K562 (cell line): ENCODE data around the gene RERE. TPM values are rescaled to one million over a fixed set of nuclear protein-coding genes. Genes with fewer than 3 reads are reported as not detected.

Source experiments
- ATAC-seq: fragments of 200-7000 bp; cut with Tn5 transposase; 3 replicates; pipeline ENCODE4 v1.9.1; 2020; ENCODE audit warnings: moderate library complexity
- BruUV-seq: library from RNA; stranded (reverse); fragments of 400-500 nt; replicated peaks from 2 replicates; lab custom pipeline; 2021; lab: Mats Ljungman, UMichigan
- CTCF ChIA-PET: fragments of 300-600 bp; formaldehyde crosslinking; extraction: SDS; loops from one replicate; lab custom pipeline; 2021; ENCODE audit warnings: low intra/inter-chr PET ratio; lab: Yijun Ruan, JAX
- POLR2A ChIA-PET: fragments of 300-600, 350-650 bp; sonication (Branson Sonifier 250); formaldehyde crosslinking; extraction: SDS; loops from one replicate; lab custom pipeline; 2021; ENCODE audit warnings: antibody characterized with exemption, inconsistent platforms; lab: Yijun Ruan, JAX
- DNase-seq, 4 experiments: peaks; one replicate each; pipeline versions ENCODE4 v3.0.0 to v3.0.0-alpha.2; 2011 to 2018; ENCODE audit warnings: low spot score in 3 of 4, mixed read lengths in 3 of 4; ENCODE audit errors: extremely low read depth in 1 of 4
- FAIRE-seq: peaks from 2 replicates; lab custom pipeline; 2011; peaks lifted over from hg19 to GRCh38; lab: Jason Lieb, UNC
- H2AFZ ChIP-seq: 2 replicates; pipeline ENCODE4 v1.6.0; 2011; ENCODE audit warnings: low read depth, low read length, control low read depth, inconsistent platforms
- H3K27ac ChIP-seq: fragments of 200-600 bp; 3 replicates; pipeline ENCODE4 v1.8.0; 2011; ENCODE audit warnings: low read depth, mild to moderate bottlenecking, control low read depth, inconsistent platforms, low read length, moderate library complexity, mixed read lengths; ENCODE audit errors: extremely low read depth
- H3K27me3 ChIP-seq, 2 experiments: fragments of 300-600 bp in 1 of 2; 2 replicates in 1 of 2; 3 replicates in 1 of 2; pipeline versions ENCODE4 v1.6.0 to v1.8.0; 2011; ENCODE audit warnings: inconsistent platforms in 2 of 2, low read length in 2 of 2, mild to moderate bottlenecking in 1 of 2, mixed read lengths in 1 of 2, moderate library complexity in 1 of 2; ENCODE audit not compliant: control insufficient read depth in 2 of 2, insufficient read depth in 2 of 2
- H3K36me3 ChIP-seq: fragments of 300-600 bp; 3 replicates; pipeline ENCODE4 v1.8.0; 2011; ENCODE audit warnings: mild to moderate bottlenecking, low read length, inconsistent platforms; ENCODE audit not compliant: control insufficient read depth, insufficient read depth
- H3K4me1 ChIP-seq, 2 experiments: fragments of 200-600 bp in 1 of 2; replicated peaks in 1 of 2; 2 replicates in 1 of 2; 3 replicates in 1 of 2; pipeline versions ENCODE4 v1.5.1 to v1.8.0; 2011; ENCODE audit warnings: inconsistent platforms in 2 of 2, low read length in 2 of 2, mild to moderate bottlenecking in 1 of 2, mixed read lengths in 1 of 2, moderate library complexity in 1 of 2; ENCODE audit not compliant: control insufficient read depth in 2 of 2, insufficient read depth in 2 of 2
- H3K4me2 ChIP-seq: 2 replicates; pipeline ENCODE4 v1.6.1; 2011; ENCODE audit warnings: low read length, control low read depth, inconsistent platforms, mixed read lengths; ENCODE audit not compliant: insufficient read depth
- H3K4me3 ChIP-seq: fragments of 200-600 bp; sonication (generic), shearing (Covaris generic); 2 replicates; pipeline ENCODE4 v1.5.1; 2016; ENCODE audit warnings: control low read depth, inconsistent platforms
- H3K79me2 ChIP-seq: fragments of 200-600 bp; 3 replicates; pipeline ENCODE4 v1.8.0; 2011; ENCODE audit warnings: low read length, inconsistent platforms; ENCODE audit not compliant: control insufficient read depth, insufficient read depth
- H3K9ac ChIP-seq, 2 experiments: 2 replicates each; pipeline versions ENCODE4 v1.6.0 to v1.6.1; 2011; ENCODE audit warnings: low read depth in 2 of 2, low read length in 2 of 2, control low read depth in 1 of 2, inconsistent platforms in 1 of 2, mild to moderate bottlenecking in 1 of 2, mixed read lengths in 1 of 2; ENCODE audit not compliant: insufficient read depth in 1 of 2
- H3K9me1 ChIP-seq: one replicate; pipeline ENCODE4 v1.6.0; 2011; ENCODE audit warnings: inconsistent platforms, mild to moderate bottlenecking, low read length, moderate library complexity; ENCODE audit not compliant: control insufficient read depth, insufficient read depth
- H3K9me3 ChIP-seq: replicated peaks from 2 replicates; pipeline ENCODE4 v1.5.1; 2011; ENCODE audit warnings: low read depth, low read length, inconsistent platforms; ENCODE audit not compliant: control insufficient read depth, insufficient read depth
- H4K20me1 ChIP-seq: replicated peaks from 2 replicates; pipeline ENCODE4 v1.6.1; 2011; ENCODE audit warnings: low read length, inconsistent platforms, mixed read lengths; ENCODE audit not compliant: control insufficient read depth, insufficient read depth
- GATAD2A ChIP-seq: fragments of 450-650 bp; IDR thresholded peaks from 2 replicates; pipeline ENCODE4 v1.6.1; 2017
- HMBOX1 ChIP-seq: sonication (generic); IDR thresholded peaks from 2 replicates; pipeline ENCODE4 v1.6.1; 2016
- HMG20B ChIP-seq: fragments of 250-450 bp; sonication (Bioruptor Pico); IDR thresholded peaks from 2 replicates; pipeline ENCODE4 v1.5.0; 2021; ENCODE audit warnings: mild to moderate bottlenecking
- ILK ChIP-seq: fragments of 450-650 bp; IDR thresholded peaks from 2 replicates; pipeline ENCODE4 v1.6.1; 2016; ENCODE audit warnings: missing genetic modification characterization, low read depth, mild to moderate bottlenecking, missing compliant biosample characterization, moderate library complexity, borderline replicate concordance
- PCBP2 ChIP-seq: fragments of 200-400 bp; formaldehyde crosslinking; IDR thresholded peaks from 2 replicates; pipeline ENCODE4 v1.6.1; 2018; ENCODE audit warnings: low read length, low read depth, mild to moderate bottlenecking, moderate library complexity; ENCODE audit not compliant: poor library complexity, severe bottlenecking
- SP2 ChIP-seq: IDR thresholded peaks from 2 replicates; pipeline ENCODE4 v1.6.1; 2011; ENCODE audit warnings: mild to moderate bottlenecking, low read depth, low read length, moderate library complexity; ENCODE audit not compliant: poor library complexity, severe bottlenecking; ENCODE audit errors: extremely low read depth
- ZFP1 ChIP-seq: fragments of 450-650 bp; formaldehyde crosslinking; IDR thresholded peaks from 2 replicates; pipeline ENCODE4 v1.4.0; 2020; ENCODE audit warnings: mild to moderate bottlenecking, mixed read lengths
- ZNF140 ChIP-seq: fragments of 250-450 bp; sonication (Bioruptor Pico); IDR thresholded peaks from 2 replicates; pipeline ENCODE4 v1.8.0; 2021; ENCODE audit warnings: moderate library complexity, mild to moderate bottlenecking, inconsistent platforms
- ZNF444 ChIP-seq: fragments of 250-450 bp; sonication (Bioruptor Pico); IDR thresholded peaks from 2 replicates; pipeline ENCODE4 v1.4.0; 2020; ENCODE audit warnings: mild to moderate bottlenecking, moderate library complexity
- ZNF740 ChIP-seq, 3 experiments: fragments of 200-800 bp in 1 of 3; sonication (Bioruptor generic) in 1 of 3; sonication (generic) in 1 of 3; formaldehyde crosslinking in 1 of 3; IDR thresholded peaks; 2 replicates each; pipeline versions ENCODE4 v1.6.1 to v1.8.0; 2016 to 2022; ENCODE audit warnings: mild to moderate bottlenecking in 2 of 3, missing compliant biosample characterization in 2 of 3, missing genetic modification characterization in 2 of 3, missing genetic modification reagents in 1 of 3
- WGBS: fragments of 100-300 bp; shearing (Covaris generic); methylation state at CpG from one replicate; pipeline ENCODE4 v1.1.6; 2016; ENCODE audit warnings: low coverage, mixed read lengths; ENCODE audit not compliant: insufficient coverage; ENCODE audit errors: missing lambda C conversion rate; 5-methylcytosine and 5-hydroxymethylcytosine counted together
- in situ Hi-C: fragments of 300-500 bp; cut with MboI; formaldehyde crosslinking; loops from 4 replicates; pipeline ENCODE4 v1.15.0; 2018; ENCODE audit warnings: inconsistent platforms, mixed read lengths
- intact Hi-C: fragments of 100-400 bp; cut with micrococcal nuclease; formaldehyde crosslinking; loops from 2 replicates; pipeline ENCODE4 v1.14.2; 2022
- polyA plus RNA-seq, 8 experiments: library from polyadenylated mRNA; depleted of rRNA in 4 of 8; stranded (reverse) in 5 of 8; unstranded in 3 of 8; fragments of >200 nt; fragmentation: Nextera tagmentation in 2 of 8; fragmentation: Illumina TruSeq in 1 of 8; extraction: Ambion mirVana in 2 of 8; extraction: Trizol in 1 of 8; gene quantifications; 2 replicates each; pipeline versions ENCODE4 v1.2.1 to v1.2.3, GENCODE V29; 2011 to 2014; ENCODE audit warnings: inconsistent platforms in 1 of 8, missing spikeins in 1 of 8
- total RNA-seq, 7 experiments: library from RNA; depleted of rRNA in 6 of 7; stranded (reverse); fragments of >200 nt in 6 of 7; fragmentation: Illumina TruSeq in 2 of 7; extraction: Trizol in 2 of 7; gene quantifications; 2 replicates each; pipeline versions ENCODE4 v1.2.1 to v1.2.3, GENCODE V29; 2011 to 2021; ENCODE audit warnings: low replicate concordance in 1 of 7
- TF ChIP-seq, protein P1 (sequence below): sonication (generic); formaldehyde crosslinking; IDR thresholded peaks from 2 replicates; pipeline ENCODE4 v1.8.1; 2023; ENCODE audit warnings: mild to moderate bottlenecking, missing genetic modification reagents
- TF ChIP-seq, protein P2 (sequence below): fragments of 250-450 bp; sonication (Bioruptor Pico); IDR thresholded peaks from 2 replicates; pipeline ENCODE4 v1.6.1; 2021; ENCODE audit warnings: mild to moderate bottlenecking

Gene RERE
- total and polyA plus RNA-seq, 9 of the 15 experiments (the other 6 are each of a cell fraction or from before 2014, with no cell fraction given), result 3.0 to 51.5 (median 13.4) TPM

DNA sequence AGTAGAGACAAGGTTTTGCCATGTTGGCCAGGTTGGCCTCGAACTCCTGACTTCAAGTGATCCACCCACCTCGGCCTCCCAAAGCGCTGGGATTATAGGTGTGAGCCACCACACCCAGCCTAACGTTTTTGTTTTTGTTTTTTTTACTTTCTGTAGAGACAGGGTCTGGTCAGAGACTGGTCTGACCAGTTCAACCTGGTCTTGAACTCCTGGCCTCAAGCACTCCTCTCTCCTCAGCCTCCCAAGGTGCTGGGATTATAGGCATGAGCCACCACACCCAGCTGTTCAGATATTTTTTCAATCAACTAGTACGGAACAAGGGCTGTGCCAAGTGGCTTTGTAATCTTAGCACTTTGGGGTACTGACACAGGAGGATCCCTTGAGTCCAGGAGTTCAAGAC lies 209.5 kb downstream of the RERE start (continued):
- TF ChIP-seq HMG20B (CRISPR knock-in tag), result no peak
- no peak for TF ChIP-seq ZFP1 (CRISPR knock-in tag)
- no peak for TF ChIP-seq ZNF140
- TF ChIP-seq, protein P1, sequence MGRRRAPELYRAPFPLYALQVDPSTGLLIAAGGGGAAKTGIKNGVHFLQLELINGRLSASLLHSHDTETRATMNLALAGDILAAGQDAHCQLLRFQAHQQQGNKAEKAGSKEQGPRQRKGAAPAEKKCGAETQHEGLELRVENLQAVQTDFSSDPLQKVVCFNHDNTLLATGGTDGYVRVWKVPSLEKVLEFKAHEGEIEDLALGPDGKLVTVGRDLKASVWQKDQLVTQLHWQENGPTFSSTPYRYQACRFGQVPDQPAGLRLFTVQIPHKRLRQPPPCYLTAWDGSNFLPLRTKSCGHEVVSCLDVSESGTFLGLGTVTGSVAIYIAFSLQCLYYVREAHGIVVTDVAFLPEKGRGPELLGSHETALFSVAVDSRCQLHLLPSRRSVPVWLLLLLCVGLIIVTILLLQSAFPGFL (CRISPR knock-in tag), result no peak
- TF ChIP-seq, protein P2, sequence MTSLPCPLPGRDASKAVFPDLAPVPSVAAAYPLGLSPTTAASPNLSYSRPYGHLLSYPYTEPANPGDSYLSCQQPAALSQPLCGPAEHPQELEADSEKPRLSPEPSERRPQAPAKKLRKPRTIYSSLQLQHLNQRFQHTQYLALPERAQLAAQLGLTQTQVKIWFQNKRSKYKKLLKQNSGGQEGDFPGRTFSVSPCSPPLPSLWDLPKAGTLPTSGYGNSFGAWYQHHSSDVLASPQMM, result no peak
- no peak for TF ChIP-seq ZNF444 (CRISPR knock-in tag)

DNA sequence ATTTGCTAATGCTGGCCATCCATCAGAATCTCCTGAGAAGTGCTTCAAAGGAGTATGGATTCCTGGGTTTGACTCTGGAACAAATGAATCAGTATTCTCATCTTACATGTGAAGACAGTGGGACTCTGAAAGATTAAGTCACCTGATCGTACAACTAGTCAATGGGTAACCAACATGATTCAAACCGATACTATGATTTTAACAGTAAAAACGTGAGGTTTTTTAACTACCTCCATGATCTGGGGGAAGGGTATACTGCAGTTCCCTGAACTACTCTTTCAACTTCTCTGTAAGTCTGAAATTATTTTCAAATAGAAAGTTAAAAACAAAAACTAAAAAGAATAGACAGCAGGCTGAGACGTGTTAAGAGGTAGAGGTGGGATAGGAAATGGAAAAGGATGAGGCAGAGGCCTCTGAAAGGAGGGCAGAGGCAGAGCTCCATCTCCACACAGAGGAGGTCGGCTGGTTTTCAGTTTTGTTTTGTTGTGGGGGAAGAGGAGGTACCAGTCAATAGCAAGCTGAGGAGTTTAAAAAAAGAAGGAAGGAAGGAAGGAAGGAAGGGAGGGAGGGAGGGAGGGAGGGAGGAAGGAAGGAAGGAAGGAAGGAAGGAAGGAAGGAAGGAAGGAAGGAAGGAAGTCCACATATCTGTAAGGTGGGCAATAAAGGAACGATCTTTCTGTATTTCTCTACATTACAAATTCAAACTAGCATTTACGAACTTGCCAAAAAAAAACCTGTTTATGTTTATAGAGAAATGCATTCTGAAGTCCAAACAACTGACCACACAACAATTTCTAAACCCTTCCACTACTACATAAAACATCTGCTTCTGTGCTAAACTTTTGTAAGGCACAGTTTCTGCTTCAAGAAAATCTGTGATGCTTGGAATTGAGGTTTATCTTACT lies 213.1 kb downstream of the RERE start:
- Histone ChIP-seq H3K9me1 (no peaks in the 10 kb centered on the region), H4K20me1 (no peaks in the 10 kb centered on the region), H3K4me2 (no peak overlapping the region), H3K9ac (no peak overlapping the region), H3K27me3 (no peaks in the 10 kb centered on the region), H3K9me3 (no peaks in the 10 kb centered on the region), H3K27ac (no peak overlapping the region)
- no peak; the same call in 2 of the 3 replicates for ATAC-seq
- 61% methylated on average over 7 of the region's 7 CpGs for WGBS
- CTCF ChIA-PET, result no interaction called here
- TF ChIP-seq ILK (tag) (no peak), HMBOX1 (peak; percentile 63), ZNF740 (CRISPR knock-in tag; IDR thresholded peaks at IDR 0.05) (no peak), ZNF740 (tag; IDR thresholded peaks at IDR 0.05) (no peak), PCBP2 (peak; percentile 70), SP2 (no peak), GATAD2A (no peak)
- TF ChIP-seq, all 486 proteins: peak for 2
- POLR2A ChIA-PET, result no interaction called here
- no peaks in the 10 kb centered on the region; the same call in 2 of the 3 replicates for H3K79me2 ChIP-seq
- intact Hi-C loops (no loop called here), in situ Hi-C loops (no loop called here)
- no peak for FAIRE-seq
- no peak for DNase-seq
- no peaks in the 10 kb centered on the region for H3K36me3 ChIP-seq
- no peak overlapping the region for H3K4me3 ChIP-seq
- H2AFZ ChIP-seq, result no peak overlapping the region
- H3K4me1 ChIP-seq, result no peaks in the 10 kb centered on the region
- BruUV-seq, result no TSS peak
